ENCODE measurements around the gene DHX36.

- TF ChIP-seq CTCF (IDR thresholded peaks at IDR 0.05) = no peak
- TF ChIP-seq POLR2A (IDR thresholded peaks at IDR 0.05) = no peak
- no peak for TF ChIP-seq POLR2AphosphoS5 (IDR thresholded peaks at IDR 0.05)
Measured at GRCh38 chr3:154224866-154225265, 99.4 kb downstream of the DHX36 start.

Data from suprapubic skin (tissue), 4 donors.